ENCODE data around the gene KCNMB1. TPM values are rescaled to one million over a fixed set of nuclear protein-coding genes. Genes with fewer than 3 reads are reported as not detected.

Gene KCNMB1
- polyA plus RNA-seq, 1 donor (not counting 4 experiments of a cell fraction or from before 2014, with no cell fraction given): not detected

- H3K4me3 ChIP-seq (ENCODE audit: control insufficient read depth in 2 of 3, extremely low read depth in 1 of 3, insufficient read depth in 2 of 3, low read depth in 1 of 3, low read length in 3 of 3): no peak overlapping the region
- FAIRE-seq: no peak
- no peak for TF ChIP-seq EZH2 (IDR thresholded peaks at IDR 0.05; ENCODE audit: low read length)
- TF ChIP-seq CTCF (optimal IDR thresholded peaks at IDR 0.05 in 1 of 3, IDR thresholded peaks at IDR 0.05 in 1 of 3, conservative IDR thresholded peaks at IDR 0.05 in 1 of 3; ENCODE audit: extremely low read depth in 1 of 3, insufficient read depth in 2 of 3, low read length in 3 of 3): no peak
- H3K79me2 ChIP-seq (ENCODE audit: control insufficient read depth, insufficient read depth, low read length): no peaks in the 10 kb centered on the region
- H3K27me3 ChIP-seq (ENCODE audit: control insufficient read depth, extremely low read depth, insufficient read depth, low read length): no peaks in the 10 kb centered on the region
- H2AFZ ChIP-seq (ENCODE audit: control insufficient read depth, low read length): no peak overlapping the region
- no peak overlapping the region for H3K27ac ChIP-seq (ENCODE audit: control insufficient read depth, insufficient read depth, low read length)
- H3K9me3 ChIP-seq (ENCODE audit: control insufficient read depth, low read depth, low read length): no peaks in the 10 kb centered on the region
- DNase-seq (ENCODE audit: low read depth, low spot score): no peak
- no peaks in the 10 kb centered on the region for H3K9me1 ChIP-seq (ENCODE audit: control insufficient read depth, extremely low read depth, insufficient read depth, low read length)
- no peak overlapping the region for H3K4me2 ChIP-seq (ENCODE audit: control insufficient read depth, extremely low read depth, insufficient read depth, low read depth, low read length)
- no peaks in the 10 kb centered on the region for H3K4me1 ChIP-seq (ENCODE audit: control insufficient read depth, extremely low read depth, insufficient read depth, low read length)
- H4K20me1 ChIP-seq (ENCODE audit: control insufficient read depth, extremely low read depth, insufficient read depth, low read length): no peaks in the 10 kb centered on the region
- H3K36me3 ChIP-seq (ENCODE audit: control insufficient read depth in 2 of 2, extremely low read depth in 1 of 2, insufficient read depth in 2 of 2, low read length in 2 of 2): no peaks in the 10 kb centered on the region
- no peak overlapping the region for H3K9ac ChIP-seq (ENCODE audit: control insufficient read depth, extremely low read depth, insufficient read depth, low read length)
- dilution Hi-C loops (cut with MboI; ENCODE audit: extremely low pct_ligation_motif_present, low sequenced_read_pairs): no loop called here
Observed at GRCh38 chr5:170411100-170411499, 21.9 kb upstream of the KCNMB1 start.

GRCh38 chr5:170410401-170410800, 21.2 kb upstream of the KCNMB1 start:
- dilution Hi-C loops (cut with MboI; ENCODE audit: extremely low pct_ligation_motif_present, low sequenced_read_pairs): no loop called here
- no peak for FAIRE-seq

More at GRCh38 chr5:170410401-170410800, 21.2 kb upstream of the KCNMB1 start:
- H3K9me1 ChIP-seq (ENCODE audit: control insufficient read depth, extremely low read depth, insufficient read depth, low read length): no peaks in the 10 kb centered on the region
- H3K36me3 ChIP-seq (ENCODE audit: control insufficient read depth in 2 of 2, extremely low read depth in 1 of 2, insufficient read depth in 2 of 2, low read length in 2 of 2): no peaks in the 10 kb centered on the region
- no peaks in the 10 kb centered on the region for H3K4me1 ChIP-seq (ENCODE audit: control insufficient read depth, extremely low read depth, insufficient read depth, low read length)
- TF ChIP-seq CTCF (optimal IDR thresholded peaks at IDR 0.05 in 1 of 3, IDR thresholded peaks at IDR 0.05 in 1 of 3, conservative IDR thresholded peaks at IDR 0.05 in 1 of 3; ENCODE audit: extremely low read depth in 1 of 3, insufficient read depth in 2 of 3, low read length in 3 of 3) (no peak), EZH2 (IDR thresholded peaks at IDR 0.05; ENCODE audit: low read length) (no peak)
- H3K27ac ChIP-seq (ENCODE audit: control insufficient read depth, insufficient read depth, low read length): no peak overlapping the region
- DNase-seq (ENCODE audit: low read depth, low spot score): no peak
- no peaks in the 10 kb centered on the region for H3K27me3 ChIP-seq (ENCODE audit: control insufficient read depth, extremely low read depth, insufficient read depth, low read length)
- H3K9me3 ChIP-seq (ENCODE audit: control insufficient read depth, low read depth, low read length): no peaks in the 10 kb centered on the region
- no peak overlapping the region for H3K4me2 ChIP-seq (ENCODE audit: control insufficient read depth, extremely low read depth, insufficient read depth, low read depth, low read length)
- no peaks in the 10 kb centered on the region for H4K20me1 ChIP-seq (ENCODE audit: control insufficient read depth, extremely low read depth, insufficient read depth, low read length)
- H3K9ac ChIP-seq (ENCODE audit: control insufficient read depth, extremely low read depth, insufficient read depth, low read length): no peak overlapping the region
- no peak overlapping the region for H2AFZ ChIP-seq (ENCODE audit: control insufficient read depth, low read length)
- no peaks in the 10 kb centered on the region for H3K79me2 ChIP-seq (ENCODE audit: control insufficient read depth, insufficient read depth, low read length)
- H3K4me3 ChIP-seq (ENCODE audit: control insufficient read depth in 2 of 3, extremely low read depth in 1 of 3, insufficient read depth in 2 of 3, low read depth in 1 of 3, low read length in 3 of 3): no peak overlapping the region
